Hepatocyte (in vitro differentiated cells): ENCODE measurements around the gene GDPD5. TPM values are rescaled to one million over a fixed set of nuclear protein-coding genes. Genes with fewer than 3 reads are reported as not detected.
A peak's percentile ranks its signal among the peaks of the same experiment; 100 is the strongest.

Experiments used
- DNase-seq: peaks from one replicate; pipeline ENCODE4 v3.0.0-alpha.2; 2016; ENCODE audit warnings: low spot score
- H2AFZ ChIP-seq: fragments of 200-600 bp; sonication (generic); 2 replicates; pipeline ENCODE4 v1.6.0; 2016; ENCODE audit warnings: antibody characterized with exemption, mild to moderate bottlenecking
- H3K27ac ChIP-seq: fragments of 200-600 bp; sonication (generic); 2 replicates; pipeline ENCODE4 v1.5.1; 2016; ENCODE audit warnings: mild to moderate bottlenecking
- H3K27me3 ChIP-seq: fragments of 200-600 bp; sonication (generic); 2 replicates; pipeline ENCODE4 v1.6.1; 2016
- H3K36me3 ChIP-seq: fragments of 200-600 bp; sonication (generic); replicated peaks from 2 replicates; pipeline ENCODE4 v1.5.1; 2016; ENCODE audit warnings: low read depth; ENCODE audit not compliant: insufficient read depth
- H3K4me1 ChIP-seq: fragments of 200-600 bp; sonication (generic); 2 replicates; pipeline ENCODE4 v1.5.1; 2016; ENCODE audit warnings: mild to moderate bottlenecking, moderate library complexity; ENCODE audit not compliant: insufficient read depth
- H3K4me2 ChIP-seq: fragments of 200-600 bp; sonication (generic); 2 replicates; pipeline ENCODE4 v1.6.0; 2016
- H3K4me3 ChIP-seq: fragments of 200-600 bp; sonication (generic); 2 replicates; pipeline ENCODE4 v1.5.1; 2016; ENCODE audit warnings: mild to moderate bottlenecking
- H3K79me2 ChIP-seq: fragments of 200-600 bp; sonication (generic); 2 replicates; pipeline ENCODE4 v1.6.0; 2017; ENCODE audit warnings: mild to moderate bottlenecking
- H3K9me2 ChIP-seq: fragments of 200-600 bp; sonication (generic); replicated peaks from 2 replicates; pipeline ENCODE4 v1.6.0; 2017; ENCODE audit warnings: mild to moderate bottlenecking; ENCODE audit not compliant: insufficient read depth
- H3K9me3 ChIP-seq: fragments of 200-600 bp; sonication (generic); 2 replicates; pipeline ENCODE4 v1.5.1; 2016; ENCODE audit warnings: low read depth, mild to moderate bottlenecking
- H4K20me1 ChIP-seq: fragments of 200-600 bp; sonication (generic); 2 replicates; pipeline ENCODE4 v1.6.0; 2016; ENCODE audit warnings: mild to moderate bottlenecking; ENCODE audit not compliant: insufficient read depth, poor library complexity, severe bottlenecking
- CTCF ChIP-seq: fragments of 200-600 bp; sonication (generic); IDR thresholded peaks from 2 replicates; pipeline ENCODE4 v1.5.1; 2016; ENCODE audit warnings: antibody characterized with exemption, mild to moderate bottlenecking; ENCODE audit not compliant: poor library complexity
- EZH2 ChIP-seq: fragments of 200-600 bp; sonication (generic); IDR thresholded peaks from 2 replicates; pipeline ENCODE4 v1.6.1; 2016; ENCODE audit warnings: antibody characterized with exemption, mild to moderate bottlenecking, borderline replicate concordance
- EZH2phosphoT487 ChIP-seq: fragments of 200-600 bp; sonication (generic); IDR thresholded peaks from one replicate; pipeline ENCODE4 v1.6.1; 2018; ENCODE audit warnings: antibody characterized with exemption, mild to moderate bottlenecking, low read depth, moderate library complexity; ENCODE audit not compliant: unreplicated experiment, severe bottlenecking
- WGBS: methylation state at CpG from one replicate; pipeline ENCODE4 v1.1.6; 2016; ENCODE audit warnings: low lambda C conversion rate; ENCODE audit errors: missing lambda C conversion rate; 5-methylcytosine and 5-hydroxymethylcytosine counted together
- polyA plus RNA-seq: library from polyadenylated mRNA; unstranded; fragments of >200 nt; fragmentation: Nextera tagmentation; extraction: Ambion mirVana; gene quantifications from 2 replicates; pipeline ENCODE4 v1.2.1, GENCODE V29; 2016
- total RNA-seq: library from RNA; depleted of rRNA; stranded (reverse); fragments of >200 nt; gene quantifications from 2 replicates; pipeline ENCODE4 v1.2.3, GENCODE V29; 2014

Gene GDPD5
- total and polyA plus RNA-seq, 2 experiments from 2014 or later: 5.2 to 8.9 TPM

GRCh38 chr11:75518204-75518549, 7.6 kb downstream of the GDPD5 start:
- Histone ChIP-seq H4K20me1 (no peaks in the 10 kb centered on the region), H3K4me2 (no peak overlapping the region), H3K79me2 (no peaks in the 10 kb centered on the region), H3K27ac (peak overlapping the region; percentile 32), H3K36me3 (no peaks in the 10 kb centered on the region), H3K9me2 (no peaks in the 10 kb centered on the region), H3K4me1 (no peaks in the 10 kb centered on the region), H3K9me3 (no peaks in the 10 kb centered on the region), H3K27me3 (no peaks in the 10 kb centered on the region), H2AFZ (no peak overlapping the region), H3K4me3 (no peak overlapping the region)
- 86% methylated on average over 3 of the region's 3 CpGs for WGBS
- TF ChIP-seq CTCF (no peak), EZH2phosphoT487 (no peak), EZH2 (no peak)
- DNase-seq: no peak

DNA sequence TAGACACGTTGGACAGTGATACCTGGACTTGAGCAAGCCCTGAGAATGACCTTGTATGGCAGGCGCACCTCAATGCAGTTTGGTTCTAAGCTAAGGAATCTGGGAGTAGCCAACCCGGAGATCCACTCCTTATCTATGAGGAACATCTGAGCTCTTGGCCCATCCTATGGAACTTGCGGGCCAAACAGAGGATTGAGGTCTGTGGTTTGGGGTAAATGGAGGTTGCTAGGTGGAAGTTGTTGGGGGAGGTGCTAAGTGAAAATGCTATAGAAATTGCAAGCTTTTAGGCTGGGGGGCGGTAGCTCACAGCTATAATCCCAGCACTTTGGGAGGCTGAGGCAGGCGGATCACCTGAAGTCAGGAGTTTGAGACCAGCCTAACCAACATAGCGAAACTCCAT, 8.9 kb downstream of the GDPD5 start:
- no peaks in the 10 kb centered on the region for H3K27me3 ChIP-seq
- peak overlapping the region; percentile 32 for H3K27ac ChIP-seq
- TF ChIP-seq EZH2phosphoT487 (no peak), EZH2 (no peak), CTCF (no peak)
- no peaks in the 10 kb centered on the region for H3K79me2 ChIP-seq
- H3K36me3 ChIP-seq: no peaks in the 10 kb centered on the region
- no peak for DNase-seq
- no peaks in the 10 kb centered on the region for H4K20me1 ChIP-seq
- H3K9me2 ChIP-seq: no peaks in the 10 kb centered on the region
- H3K4me1 ChIP-seq: no peaks in the 10 kb centered on the region
- H2AFZ ChIP-seq: no peak overlapping the region
- H3K9me3 ChIP-seq: no peaks in the 10 kb centered on the region
- H3K4me3 ChIP-seq: no peak overlapping the region
- WGBS: 92% methylated on average over 7 of the region's 7 CpGs
- no peak overlapping the region for H3K4me2 ChIP-seq

- no peak overlapping the region for H3K4me3 ChIP-seq
- H3K9me2 ChIP-seq: no peaks in the 10 kb centered on the region
- no peak overlapping the region for H2AFZ ChIP-seq
- H3K9me3 ChIP-seq: no peaks in the 10 kb centered on the region
- no peak overlapping the region for H3K27ac ChIP-seq
- no peaks in the 10 kb centered on the region for H4K20me1 ChIP-seq
- 96% methylated on average over 3 of the region's 3 CpGs for WGBS
- TF ChIP-seq EZH2phosphoT487: no peak
- no peak for TF ChIP-seq EZH2
- TF ChIP-seq CTCF: no peak
- H3K79me2 ChIP-seq: no peaks in the 10 kb centered on the region
- H3K4me1 ChIP-seq: no peaks in the 10 kb centered on the region
- no peaks in the 10 kb centered on the region for H3K27me3 ChIP-seq
- no peak for DNase-seq
- H3K36me3 ChIP-seq: no peaks in the 10 kb centered on the region
- H3K4me2 ChIP-seq: no peak overlapping the region
Measured at GRCh38 chr11:75516140-75516539, 9.6 kb downstream of the GDPD5 start.

GRCh38 chr11:75514596-75514995, 11.1 kb downstream of the GDPD5 start:
- no peaks in the 10 kb centered on the region for H4K20me1 ChIP-seq
- no peak overlapping the region for H2AFZ ChIP-seq
- H3K27ac ChIP-seq: no peak overlapping the region
- no peak overlapping the region for H3K4me3 ChIP-seq
- no peaks in the 10 kb centered on the region for H3K79me2 ChIP-seq
- H3K36me3 ChIP-seq: no peaks in the 10 kb centered on the region
- no peaks in the 10 kb centered on the region for H3K27me3 ChIP-seq
- H3K9me3 ChIP-seq: no peaks in the 10 kb centered on the region
- no peaks in the 10 kb centered on the region for H3K9me2 ChIP-seq
- no peak overlapping the region for H3K4me2 ChIP-seq
- TF ChIP-seq EZH2 (no peak), EZH2phosphoT487 (no peak), CTCF (no peak)
- H3K4me1 ChIP-seq: no peaks in the 10 kb centered on the region
- no peak for DNase-seq
